HG03103 (cell line): ENCODE data around the gene CCR3.

Experiments
- ATAC-seq: cut with Tn5 transposase; IDR thresholded peaks from one replicate; pipeline ENCODE4 v1.9.1; 2021; ENCODE audit warnings: low read depth; ENCODE audit not compliant: unreplicated experiment

Gene CCR3

GRCh38 chr3:46293991-46294833, 52.0 kb downstream of the CCR3 start:
- no peak for ATAC-seq

GRCh38 chr3:46296826-46297225, 54.6 kb downstream of the CCR3 start:
- no peak for ATAC-seq

GRCh38 chr3:46297658-46298423, 55.6 kb downstream of the CCR3 start:
- no peak for ATAC-seq

GRCh38 chr3:46298871-46299607, 56.8 kb downstream of the CCR3 start:
- no peak for ATAC-seq

- ATAC-seq: no peak
Observed at GRCh38 chr3:46299608-46300460, 57.6 kb downstream of the CCR3 start.

GRCh38 chr3:46300461-46300789, 58.2 kb downstream of the CCR3 start:
- ATAC-seq: no peak

- ATAC-seq: no peak
Observed at GRCh38 chr3:46301122-46301835, 59.0 kb downstream of the CCR3 start.

- no peak for ATAC-seq
Observed at GRCh38 chr3:46303240-46303639, 61.0 kb downstream of the CCR3 start.

- ATAC-seq: no peak
Observed at GRCh38 chr3:46304739-46305138, 62.5 kb downstream of the CCR3 start.

GRCh38 chr3:46312991-46313390, 70.7 kb downstream of the CCR3 start:
- ATAC-seq: no peak

- no peak for ATAC-seq
Observed at GRCh38 chr3:46314517-46314916, 72.3 kb downstream of the CCR3 start.

- ATAC-seq: no peak
Observed at GRCh38 chr3:46316206-46316605, 73.9 kb downstream of the CCR3 start.
